GM18505 (cell line): ENCODE results near the gene PSMD6.

Experiments used
- ATAC-seq: cut with Tn5 transposase; IDR thresholded peaks from one replicate; pipeline ENCODE4 v1.9.1; 2021; ENCODE audit not compliant: unreplicated experiment
- POLR2A ChIP-seq: IDR thresholded peaks from 4 replicates; pipeline ENCODE4 v1.6.1; 2011; ENCODE audit warnings: borderline replicate concordance; ENCODE audit not compliant: insufficient read depth, insufficient read length; ENCODE audit errors: extremely low read depth

The PSMD6 gene

DNA sequence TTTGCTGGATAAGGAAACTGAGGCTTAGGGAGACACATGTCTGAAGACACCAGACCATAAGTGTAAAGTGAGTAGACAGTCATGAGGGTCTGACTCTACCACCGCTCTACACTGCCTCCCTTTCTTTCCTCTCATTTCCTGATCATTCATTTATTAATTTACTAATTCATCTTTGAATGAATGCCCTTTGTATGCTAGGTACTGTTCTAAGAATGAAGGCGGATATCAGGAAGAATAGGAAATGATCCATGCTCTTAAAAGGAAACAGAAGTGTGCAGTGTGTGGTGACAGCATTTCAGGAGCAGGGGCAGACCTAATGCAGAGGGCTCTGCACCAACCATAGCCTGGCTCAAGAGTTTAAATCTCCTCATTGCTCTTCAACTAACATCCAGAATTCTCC is 31.8 kb upstream of the PSMD6 start:
- no peak for ATAC-seq
- no peak for TF ChIP-seq POLR2A

DNA sequence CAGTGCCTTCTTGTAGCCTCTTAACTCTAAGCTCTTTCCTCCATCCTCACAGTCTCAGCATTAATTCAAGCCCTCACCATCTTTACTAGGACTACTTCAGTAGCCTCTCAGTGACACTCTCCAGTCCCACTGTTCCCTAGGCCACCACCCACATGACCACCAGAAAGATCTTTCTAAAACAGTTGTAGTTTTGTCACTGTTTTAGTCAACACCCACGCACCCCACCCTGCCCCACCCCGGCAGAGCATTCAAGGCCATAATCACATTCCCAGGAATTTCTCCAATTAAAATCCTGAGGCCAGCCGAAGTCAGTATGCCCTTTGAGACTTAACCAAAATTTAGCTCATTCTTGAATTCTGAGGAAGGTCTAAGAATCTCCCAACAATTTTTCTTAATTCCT is 31.2 kb upstream of the PSMD6 start:
- no peak for ATAC-seq
- TF ChIP-seq POLR2A: no peak

DNA sequence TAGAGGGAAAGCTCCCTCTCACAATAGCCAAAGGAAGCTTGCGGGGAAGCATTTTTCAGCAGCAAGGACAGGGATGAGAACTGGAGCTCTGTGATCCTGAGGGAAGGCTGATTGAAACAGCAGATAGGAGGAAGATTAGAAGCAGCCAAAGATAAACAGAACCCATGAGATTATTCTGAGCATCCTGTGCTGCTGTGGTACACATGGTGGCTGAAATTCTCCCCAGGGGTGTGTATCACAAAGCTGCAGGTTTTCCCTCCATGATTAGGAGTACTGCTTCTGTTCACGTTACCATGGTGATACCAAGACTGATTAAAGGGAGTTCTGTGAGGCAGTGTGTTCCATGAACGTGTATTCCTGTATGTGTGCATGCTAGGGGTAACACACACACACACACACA is 30.3 kb upstream of the PSMD6 start:
- TF ChIP-seq POLR2A: no peak
- no peak for ATAC-seq

DNA sequence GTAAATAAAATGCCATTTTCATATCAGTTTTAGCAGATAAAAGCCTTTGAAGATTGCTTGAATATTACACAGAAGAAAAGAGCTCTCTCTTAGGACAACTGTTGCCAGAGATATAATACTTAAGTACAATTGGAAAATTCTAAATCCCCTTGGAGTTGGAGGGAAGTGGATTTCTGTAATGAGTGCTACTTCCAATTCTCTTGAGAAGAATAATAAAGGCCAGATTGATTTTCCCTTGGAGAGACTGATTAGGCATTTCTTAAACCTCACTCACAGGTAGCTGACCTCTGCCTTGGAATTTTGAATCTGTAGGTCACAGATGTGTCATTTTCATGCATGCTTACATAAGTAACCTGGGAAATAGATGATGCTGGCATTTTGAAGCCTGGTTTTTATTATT is 29.8 kb upstream of the PSMD6 start:
- TF ChIP-seq POLR2A: no peak
- no peak for ATAC-seq

DNA sequence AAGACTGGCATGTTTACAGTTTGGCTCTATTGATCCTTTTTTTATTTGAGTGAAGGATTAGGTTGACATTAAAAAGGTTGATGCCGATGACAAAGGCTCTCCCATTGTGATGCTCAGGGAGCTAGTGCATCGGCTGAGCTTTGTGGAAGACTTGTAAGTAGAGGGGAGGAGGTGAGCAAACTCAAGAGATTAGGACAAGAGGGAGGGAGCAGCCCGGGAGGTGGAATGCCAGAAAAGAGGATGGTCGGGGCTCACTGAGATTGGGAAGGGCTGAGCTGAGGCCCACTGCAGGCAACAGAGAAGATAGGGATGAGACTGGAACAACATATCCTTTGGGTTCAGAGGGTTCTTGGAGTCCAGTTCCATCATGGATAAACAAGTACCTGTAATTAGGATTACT is 26.5 kb upstream of the PSMD6 start:
- no peak for ATAC-seq
- TF ChIP-seq POLR2A: no peak

DNA sequence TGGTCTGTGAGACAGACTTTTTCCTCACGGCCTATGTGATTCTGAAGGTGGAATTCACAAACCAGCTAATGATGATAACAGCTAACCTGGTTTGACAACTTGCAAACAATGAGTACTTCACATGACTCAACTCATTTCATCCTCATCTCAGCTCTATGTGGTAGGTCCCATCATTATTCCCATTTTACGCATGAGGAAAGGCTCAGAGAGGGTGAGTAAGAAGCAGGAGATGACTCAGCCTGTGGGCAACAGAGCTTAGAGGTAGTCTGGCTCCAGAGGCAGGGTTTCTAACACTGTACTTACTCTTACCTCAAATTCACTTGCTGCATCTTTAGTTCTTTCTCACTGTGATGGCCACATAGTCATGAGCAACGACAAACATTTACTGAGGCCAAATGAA is 25.8 kb upstream of the PSMD6 start:
- TF ChIP-seq POLR2A: no peak
- no peak for ATAC-seq

DNA sequence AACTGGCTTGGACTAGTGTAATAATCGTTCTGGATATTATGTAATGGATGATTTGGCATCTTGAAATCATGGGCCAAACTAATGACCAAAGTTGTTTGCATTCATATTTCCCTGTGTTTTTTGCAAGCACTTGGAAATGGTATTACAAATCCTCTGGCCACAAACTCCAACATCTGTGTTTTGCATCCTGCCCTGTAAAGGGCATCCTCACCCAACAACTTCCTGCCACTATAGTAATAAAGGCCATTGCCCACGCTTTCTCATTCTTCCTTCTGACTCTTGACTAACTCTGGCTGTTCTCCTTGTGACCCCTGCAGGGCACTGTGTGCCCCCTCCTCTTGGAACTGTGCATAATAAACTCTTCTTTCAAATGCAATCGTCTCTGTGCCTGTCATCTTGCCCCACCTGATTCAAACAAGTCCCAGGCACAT is 25.4 kb upstream of the PSMD6 start:
- TF ChIP-seq POLR2A: no peak
- no peak for ATAC-seq

DNA sequence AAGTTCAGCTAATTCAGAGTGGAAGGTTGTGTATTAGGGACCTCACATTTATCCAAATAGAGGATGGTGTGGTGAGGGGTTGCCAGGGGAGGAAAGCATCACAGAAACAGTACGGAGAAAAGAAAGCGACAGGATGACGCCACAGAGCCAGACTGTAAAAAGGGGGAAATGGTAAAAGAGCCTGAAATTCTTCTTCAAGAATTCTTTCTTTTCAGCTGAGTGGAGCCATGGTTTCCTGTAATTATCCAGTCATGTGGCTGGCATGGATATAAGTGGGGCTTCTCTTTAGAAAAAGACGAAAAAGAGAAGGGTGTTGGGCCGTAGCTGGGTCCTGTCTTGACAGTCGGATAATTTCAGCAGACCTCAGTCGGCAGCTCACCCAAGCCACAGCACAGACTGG is 24.5 kb upstream of the PSMD6 start:
- TF ChIP-seq POLR2A: no peak

DNA sequence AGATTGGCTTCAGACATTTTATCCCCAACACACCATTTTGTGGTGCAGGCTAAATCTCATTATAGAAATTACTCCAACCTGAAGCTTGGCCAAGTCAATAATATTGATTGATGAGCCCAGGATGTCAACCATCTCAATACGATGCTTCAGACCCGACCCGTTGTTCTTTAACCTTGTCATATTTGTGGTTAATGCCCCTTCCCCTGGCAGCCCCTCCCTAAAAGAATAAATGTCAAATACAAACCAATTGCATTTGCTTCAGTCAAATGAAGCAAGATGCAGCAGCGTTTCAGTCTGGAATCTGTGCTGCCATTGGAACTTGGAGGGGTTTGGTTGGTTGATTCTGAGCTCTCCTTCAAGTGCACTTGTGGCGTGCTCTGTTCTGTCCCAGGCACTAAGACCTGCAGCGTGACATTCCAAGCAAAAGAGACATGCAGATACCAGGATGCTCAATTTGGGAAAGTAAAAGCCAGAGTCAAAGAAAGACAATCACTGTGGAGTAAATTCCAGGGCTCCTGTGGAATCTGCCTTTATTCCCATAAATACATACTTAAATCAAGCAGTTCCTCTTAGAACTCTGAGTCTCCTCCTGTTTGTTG is 23.8 kb upstream of the PSMD6 start:
- no peak for ATAC-seq
- no peak for TF ChIP-seq POLR2A

More for the DNA sequence above, 24.5 kb upstream of the PSMD6 start:
- no peak for ATAC-seq

DNA sequence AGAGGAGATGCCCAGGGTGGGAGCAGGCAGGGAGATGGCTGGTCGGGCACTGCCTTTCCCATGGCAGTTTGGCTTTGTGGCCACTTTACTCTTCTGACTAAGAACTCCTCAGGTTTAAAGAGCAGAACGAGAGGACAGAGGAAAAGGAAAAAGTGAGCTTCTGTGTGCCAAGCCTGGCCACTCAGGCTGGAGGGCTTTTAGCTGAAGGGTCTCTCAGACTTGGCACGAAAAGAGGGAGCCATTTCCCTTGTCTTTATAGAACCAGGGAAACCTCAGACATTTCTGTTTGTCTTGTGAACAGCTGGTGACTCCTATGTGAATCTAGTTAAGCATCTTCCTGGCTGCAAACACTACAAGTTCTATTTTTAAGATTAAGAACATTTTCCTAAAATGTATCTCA is 23.3 kb upstream of the PSMD6 start:
- ATAC-seq: no peak
- no peak for TF ChIP-seq POLR2A

DNA sequence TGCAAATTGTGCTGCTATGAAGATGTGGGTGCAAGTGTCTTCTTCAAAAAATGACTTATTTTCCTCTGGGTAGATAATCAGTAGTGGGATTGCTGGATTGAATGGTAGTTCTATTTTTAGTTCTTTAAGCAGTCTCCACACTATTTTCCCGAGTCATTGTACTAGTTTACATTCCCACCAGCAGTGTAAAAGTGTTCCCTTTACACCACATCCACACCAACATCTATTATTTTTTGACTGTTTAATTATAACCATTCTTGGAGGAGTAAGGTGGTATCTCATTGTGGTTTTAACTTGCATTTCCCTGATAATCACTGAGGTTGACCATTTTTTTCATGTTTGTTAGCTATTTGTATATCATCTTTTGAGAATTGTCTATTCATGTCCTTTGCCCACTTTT is 19.7 kb upstream of the PSMD6 start:
- no peak for ATAC-seq
- TF ChIP-seq POLR2A: no peak

DNA sequence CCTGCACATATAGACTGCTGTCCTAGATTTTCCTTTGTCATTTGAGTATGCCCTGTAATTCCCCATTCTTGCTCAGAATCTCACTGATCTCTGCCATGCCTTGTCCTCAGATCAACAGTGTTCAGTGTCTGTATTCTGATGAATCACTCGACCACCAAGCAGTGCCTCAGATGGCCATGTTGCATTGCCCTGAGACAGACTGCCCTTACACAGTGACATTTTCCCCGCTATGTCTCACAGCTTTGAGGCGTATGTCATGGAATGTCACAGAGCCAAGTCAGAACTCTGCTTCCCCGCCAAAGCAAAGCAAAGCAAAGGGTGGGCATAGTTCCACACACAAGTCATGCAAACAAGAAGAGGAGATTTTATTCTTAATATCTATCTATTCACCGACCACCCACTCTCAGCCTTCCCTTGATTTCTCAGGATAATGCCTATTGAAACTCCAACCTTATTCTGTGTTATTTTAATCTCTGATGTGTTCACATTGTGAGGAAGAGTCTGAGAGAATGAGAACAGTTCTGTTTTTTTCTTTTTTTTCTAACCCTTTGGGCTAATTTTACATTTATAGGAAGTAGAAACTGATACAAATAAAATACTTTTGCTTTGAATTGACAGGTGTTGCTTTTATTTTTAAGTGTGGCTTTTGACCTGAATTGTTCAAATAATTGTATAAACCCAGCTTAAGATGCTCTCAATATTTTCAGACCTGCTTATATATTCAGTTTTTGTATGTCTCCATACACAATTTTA is 16.9 kb upstream of the PSMD6 start:
- ATAC-seq: no peak
- TF ChIP-seq POLR2A: no peak

DNA sequence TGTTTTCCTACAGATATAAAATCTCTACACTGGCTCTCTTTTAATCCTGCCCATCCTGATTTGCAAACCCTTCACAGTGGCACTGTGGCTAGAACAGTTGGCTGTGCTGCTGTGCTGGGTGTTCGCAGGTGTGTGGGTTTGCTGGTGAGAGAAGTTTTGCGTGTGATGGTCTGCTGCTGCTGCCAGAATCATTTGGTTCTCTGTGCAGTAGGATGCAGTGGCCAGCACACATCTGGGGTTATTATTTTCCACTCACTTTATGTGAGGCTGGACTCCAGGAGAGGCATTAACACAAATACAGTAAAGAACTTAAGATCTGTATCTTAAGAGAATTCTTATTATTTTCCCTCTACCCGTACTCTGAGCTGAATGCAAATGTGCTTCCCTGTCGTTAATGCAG is 16.0 kb upstream of the PSMD6 start:
- no peak for ATAC-seq
- TF ChIP-seq POLR2A: no peak

DNA sequence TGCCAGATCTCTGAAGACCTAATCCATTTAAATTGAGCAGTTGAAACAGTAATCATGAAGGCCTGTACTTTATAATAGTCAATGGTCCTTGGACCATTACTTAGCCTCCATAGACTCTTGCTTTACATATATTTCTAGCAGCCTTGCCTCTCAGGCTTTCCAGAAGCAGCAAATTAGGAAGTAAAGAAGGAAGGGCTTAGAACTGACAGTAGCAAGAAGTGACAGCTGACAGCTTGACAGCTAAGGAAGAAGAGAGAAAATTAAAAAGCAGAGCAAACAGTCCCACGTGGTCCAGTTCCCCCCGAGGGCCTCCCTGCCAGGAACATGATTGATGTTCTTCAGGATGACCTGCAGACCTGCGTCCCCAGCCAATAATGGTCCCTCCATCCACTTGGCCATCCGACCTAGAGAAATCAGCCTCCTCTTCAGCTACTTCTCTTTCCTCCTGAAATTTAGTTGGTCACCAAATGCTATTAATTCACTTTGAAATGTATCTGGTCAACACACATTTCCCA is 15.0 kb upstream of the PSMD6 start:
- no peak for TF ChIP-seq POLR2A
- ATAC-seq: no peak

DNA sequence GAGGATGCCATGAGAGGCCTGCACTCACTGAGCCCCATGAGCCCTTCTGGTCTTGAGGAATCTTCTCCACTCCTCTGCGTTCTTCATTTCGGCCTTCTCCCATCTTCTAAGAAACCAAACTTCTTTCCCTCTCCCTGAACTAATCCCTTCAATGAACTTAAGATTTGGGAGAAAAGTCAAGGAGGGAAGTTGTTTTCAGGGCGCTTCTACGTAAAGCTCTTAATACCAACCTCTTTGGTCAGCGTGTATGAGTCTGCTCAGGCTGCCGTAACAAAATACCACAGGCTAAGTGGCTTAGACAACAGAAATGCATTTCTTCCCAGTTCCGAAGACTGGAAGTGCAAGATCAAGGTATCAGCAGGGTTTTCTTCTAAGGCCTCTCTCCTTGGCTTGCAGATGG is 13.8 kb upstream of the PSMD6 start:
- TF ChIP-seq POLR2A: no peak
- ATAC-seq: no peak

DNA sequence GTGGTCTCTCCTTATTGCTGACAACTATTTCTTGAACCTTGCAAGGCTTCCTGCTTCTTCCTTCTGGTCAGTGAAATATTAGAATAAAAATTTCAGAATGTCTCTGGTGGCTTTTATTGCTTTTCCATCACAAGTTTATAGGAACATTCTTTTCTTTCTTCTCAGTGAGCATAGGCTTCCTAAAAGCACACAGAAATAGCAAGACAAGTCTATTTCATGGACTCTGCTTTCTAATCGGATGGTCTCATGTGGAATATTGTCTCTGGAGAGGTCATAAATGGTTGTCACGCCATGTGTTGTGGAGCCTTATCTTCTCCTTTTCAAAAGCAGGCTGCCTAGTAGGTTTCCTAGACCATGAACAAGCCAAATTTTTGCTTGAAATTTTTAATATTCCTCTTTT is 9.8 kb upstream of the PSMD6 start:
- no peak for ATAC-seq
- no peak for TF ChIP-seq POLR2A
